Epithelial cell of prostate (primary cell): ENCODE data around the gene TBCD.
A peak's percentile ranks its signal among the peaks of the same experiment; 100 is the strongest.

ENCODE experiments used
- DNase-seq: peaks from one replicate; pipeline ENCODE4 v3.0.0-alpha.2; 2011; ENCODE audit warnings: low read depth, low spot score
- H3K27ac ChIP-seq: fragments of 450-650 bp; 2 replicates; pipeline ENCODE4 v1.5.1; 2017; ENCODE audit warnings: mild to moderate bottlenecking

TBCD gene

GRCh38 chr17:82787081-82787848 lies 35.4 kb downstream of the TBCD start:
- peak overlapping the region; percentile 95 for H3K27ac ChIP-seq
- peak; percentile 96 for DNase-seq

GRCh38 chr17:82788206-82789001 lies 36.5 kb downstream of the TBCD start:
- H3K27ac ChIP-seq, result peak overlapping the region; percentile 95
- DNase-seq, result no peak

GRCh38 chr17:82789051-82789592 lies 37.3 kb downstream of the TBCD start:
- peak overlapping the region; percentile 95 for H3K27ac ChIP-seq
- DNase-seq, result no peak

- no peak for DNase-seq
- H3K27ac ChIP-seq, result no peak overlapping the region
Measured at GRCh38 chr17:82789806-82790205, 37.9 kb downstream of the TBCD start.

- no peak for DNase-seq
- no peak overlapping the region for H3K27ac ChIP-seq
Measured at GRCh38 chr17:82790391-82790790, 38.5 kb downstream of the TBCD start.

- no peak for DNase-seq
- no peak overlapping the region for H3K27ac ChIP-seq
Measured at GRCh38 chr17:82791532-82791931, 39.7 kb downstream of the TBCD start.

GRCh38 chr17:82793974-82794630 lies 42.2 kb downstream of the TBCD start:
- no peak for DNase-seq
- H3K27ac ChIP-seq, result no peak overlapping the region

- no peak overlapping the region for H3K27ac ChIP-seq
- no peak for DNase-seq
Measured at GRCh38 chr17:82794781-82795482, 43.1 kb downstream of the TBCD start.

GRCh38 chr17:82795615-82796014 lies 43.8 kb downstream of the TBCD start:
- DNase-seq, result no peak
- no peak overlapping the region for H3K27ac ChIP-seq

- no peak for DNase-seq
- no peak overlapping the region for H3K27ac ChIP-seq
Measured at GRCh38 chr17:82797061-82797460, 45.2 kb downstream of the TBCD start.

- DNase-seq, result no peak
- no peak overlapping the region for H3K27ac ChIP-seq
Measured at GRCh38 chr17:82798752-82799151, 46.9 kb downstream of the TBCD start.

GRCh38 chr17:82799591-82799990 lies 47.7 kb downstream of the TBCD start:
- no peak overlapping the region for H3K27ac ChIP-seq
- no peak for DNase-seq

GRCh38 chr17:82800885-82801284 lies 49.0 kb downstream of the TBCD start:
- DNase-seq, result no peak
- no peak overlapping the region for H3K27ac ChIP-seq

- DNase-seq, result no peak
- no peak overlapping the region for H3K27ac ChIP-seq
Measured at GRCh38 chr17:82801377-82801970, 49.6 kb downstream of the TBCD start.

- no peak overlapping the region for H3K27ac ChIP-seq
- DNase-seq, result no peak
Measured at GRCh38 chr17:82802075-82802780, 50.4 kb downstream of the TBCD start.

- DNase-seq, result no peak
Measured at GRCh38 chr17:82803185-82803584, 51.3 kb downstream of the TBCD start.

GRCh38 chr17:82803606-82804005 lies 51.7 kb downstream of the TBCD start:
- H3K27ac ChIP-seq, result no peak overlapping the region
- no peak for DNase-seq

More at GRCh38 chr17:82803185-82803584, 51.3 kb downstream of the TBCD start:
- no peak overlapping the region for H3K27ac ChIP-seq

- H3K27ac ChIP-seq, result no peak overlapping the region
- no peak for DNase-seq
Measured at GRCh38 chr17:82804442-82805191, 52.8 kb downstream of the TBCD start.
